Thyroid gland (tissue), 4 donors: ENCODE results near the gene NR2C2AP. TPM values are rescaled to one million over a fixed set of nuclear protein-coding genes. Genes with fewer than 3 reads are reported as not detected.

Source experiments
- DNase-seq, 2 donors: peaks; one replicate each; pipeline ENCODE4 v3.0.0-alpha.2; 2019
- H3K27ac ChIP-seq, 3 donors: fragments of 200-600 bp; sonication (generic); 1 replicate in 2 of 3; 2 replicates in 1 of 3; pipeline ENCODE4 v1.5.1; 2016 to 2019; ENCODE audit warnings: mild to moderate bottlenecking in 1 of 3, moderate library complexity in 1 of 3
- H3K27me3 ChIP-seq: fragments of 200-600 bp; sonication (generic); one replicate; pipeline ENCODE4 v1.5.1; 2019
- H3K36me3 ChIP-seq, 2 donors: fragments of 200-600 bp; sonication (generic); one replicate each; pipeline ENCODE4 v1.5.1; 2016 to 2019
- H3K4me1 ChIP-seq, 2 donors: fragments of 200-600 bp; sonication (generic); one replicate each; pipeline ENCODE4 v1.5.1; 2017 to 2019
- H3K4me3 ChIP-seq, 3 donors: fragments of 200-600 bp; sonication (generic); replicated peaks in 1 of 3; 1 replicate in 2 of 3; 2 replicates in 1 of 3; pipeline ENCODE4 v1.5.1; 2016; ENCODE audit warnings: mild to moderate bottlenecking in 1 of 3
- H3K9me3 ChIP-seq: fragments of 200-600 bp; sonication (generic); one replicate; pipeline ENCODE4 v1.5.1; 2017
- POLR2A ChIP-seq, 2 donors: fragments of 450-650 bp; IDR thresholded peaks; one replicate each; pipeline ENCODE4 v1.6.1; 2017; ENCODE audit warnings: antibody characterized with exemption in 2 of 2, mild to moderate bottlenecking in 2 of 2, moderate library complexity in 1 of 2
- WGBS, 2 donors: methylation state at CpG; one replicate each; pipeline ENCODE4 v1.1.5; 2017; 5-methylcytosine and 5-hydroxymethylcytosine counted together
- intact Hi-C: fragments of 100-400 bp; cut with DNase I; formaldehyde crosslinking; loops from one replicate; pipeline ENCODE4 v1.15.1; 2023
- total RNA-seq, 4 donors: library from RNA; depleted of rRNA; stranded (reverse); fragments of >200 nt; gene quantifications; one replicate each; pipeline ENCODE4 v1.2.3, GENCODE V29; 2016
- TF ChIP-seq, protein P1 (sequence below), 6 experiments: fragments of 200-600 bp in 3 of 6; fragments of 450-650 bp in 3 of 6; sonication (generic) in 3 of 6; IDR thresholded peaks; one replicate each; pipeline ENCODE4 v1.5.1; 2016 to 2019; ENCODE audit warnings: antibody characterized with exemption in 6 of 6, mild to moderate bottlenecking in 2 of 6, inconsistent platforms in 1 of 6, moderate library complexity in 1 of 6

Gene NR2C2AP, protein sequence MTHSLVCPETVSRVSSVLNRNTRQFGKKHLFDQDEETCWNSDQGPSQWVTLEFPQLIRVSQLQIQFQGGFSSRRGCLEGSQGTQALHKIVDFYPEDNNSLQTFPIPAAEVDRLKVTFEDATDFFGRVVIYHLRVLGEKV
- total RNA-seq = 10 to 100 TPM in 1 of 4 donors, 1 to 10 TPM in 3; 6.6 to 16.8 (median 7.6) TPM

DNA sequence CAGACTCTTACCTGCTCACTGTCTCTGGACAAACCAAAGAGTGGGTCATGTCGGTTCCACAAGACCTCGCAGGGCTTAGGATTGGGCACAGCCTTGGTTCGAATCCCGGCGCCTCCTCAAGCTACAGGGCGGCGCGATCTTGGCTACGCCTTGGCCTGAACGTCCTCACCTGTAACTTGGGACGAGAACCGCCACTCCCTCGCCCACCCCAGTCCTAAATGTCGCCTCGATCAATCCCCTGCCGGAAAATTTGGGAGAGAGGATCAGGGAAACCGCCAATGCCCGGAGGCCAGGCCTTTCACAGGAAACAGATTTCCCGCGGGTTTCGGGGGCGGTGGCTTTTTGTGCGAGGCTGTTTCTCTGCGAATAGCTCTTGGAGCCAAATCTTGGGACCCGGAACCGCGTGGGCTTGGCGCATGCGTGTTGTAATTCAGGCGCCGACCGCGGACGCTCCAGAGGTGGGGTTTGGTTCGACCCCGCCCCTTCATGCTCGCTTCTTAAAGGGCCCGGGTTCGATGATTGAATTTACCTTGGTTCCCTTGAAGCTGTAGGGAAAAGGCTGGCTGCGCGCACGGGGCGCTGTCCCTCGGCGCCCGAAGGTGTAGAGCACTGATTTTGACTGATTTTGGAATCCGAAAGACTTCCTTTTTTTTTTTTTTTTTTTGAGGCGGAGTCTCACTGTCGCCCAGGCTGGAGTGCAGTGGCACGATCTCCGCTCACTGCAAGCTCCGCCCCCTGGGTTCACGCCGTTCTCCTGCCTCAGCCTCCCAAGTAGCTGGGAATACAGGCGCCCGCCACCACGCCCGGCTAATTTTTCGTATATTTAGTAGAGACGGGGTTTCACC lies at the start of gene NR2C2AP:
Gene NR2C2AP (minus strand): TSS at position 403 of the 845 bp plus-strand sequence. CDS start 354 bp downstream, at position 49.
- no peaks in the 10 kb centered on the region for H3K27me3 ChIP-seq
- peaks cover 8 to 20% of the 10 kb centered on the region in 2 donors for H3K36me3 ChIP-seq
- intact Hi-C loops = no loop called here
- peaks cover 8 to 22% of the 10 kb centered on the region in 2 donors for H3K4me1 ChIP-seq
- H3K27ac ChIP-seq = peak within 1 kb of the TSS; percentile 48 to 70 (median 58)
- DNase-seq = peak; percentile 92 to 93
- TF ChIP-seq, protein P1, sequence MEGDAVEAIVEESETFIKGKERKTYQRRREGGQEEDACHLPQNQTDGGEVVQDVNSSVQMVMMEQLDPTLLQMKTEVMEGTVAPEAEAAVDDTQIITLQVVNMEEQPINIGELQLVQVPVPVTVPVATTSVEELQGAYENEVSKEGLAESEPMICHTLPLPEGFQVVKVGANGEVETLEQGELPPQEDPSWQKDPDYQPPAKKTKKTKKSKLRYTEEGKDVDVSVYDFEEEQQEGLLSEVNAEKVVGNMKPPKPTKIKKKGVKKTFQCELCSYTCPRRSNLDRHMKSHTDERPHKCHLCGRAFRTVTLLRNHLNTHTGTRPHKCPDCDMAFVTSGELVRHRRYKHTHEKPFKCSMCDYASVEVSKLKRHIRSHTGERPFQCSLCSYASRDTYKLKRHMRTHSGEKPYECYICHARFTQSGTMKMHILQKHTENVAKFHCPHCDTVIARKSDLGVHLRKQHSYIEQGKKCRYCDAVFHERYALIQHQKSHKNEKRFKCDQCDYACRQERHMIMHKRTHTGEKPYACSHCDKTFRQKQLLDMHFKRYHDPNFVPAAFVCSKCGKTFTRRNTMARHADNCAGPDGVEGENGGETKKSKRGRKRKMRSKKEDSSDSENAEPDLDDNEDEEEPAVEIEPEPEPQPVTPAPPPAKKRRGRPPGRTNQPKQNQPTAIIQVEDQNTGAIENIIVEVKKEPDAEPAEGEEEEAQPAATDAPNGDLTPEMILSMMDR (IDR thresholded peaks at IDR 0.05) = peak in 1 of 6 experiments; percentile 18
- TF ChIP-seq POLR2A (IDR thresholded peaks at IDR 0.05) = peak in 1 of 2 donors; percentile 24
- H3K4me3 ChIP-seq = peak within 1 kb of the TSS; percentile 52 to 65 (median 60)
- WGBS, 2 donors = 7 to 14% methylated on average over 36 to 59 of the region's 60 CpGs
- H3K9me3 ChIP-seq = no peaks in the 10 kb centered on the region

DNA sequence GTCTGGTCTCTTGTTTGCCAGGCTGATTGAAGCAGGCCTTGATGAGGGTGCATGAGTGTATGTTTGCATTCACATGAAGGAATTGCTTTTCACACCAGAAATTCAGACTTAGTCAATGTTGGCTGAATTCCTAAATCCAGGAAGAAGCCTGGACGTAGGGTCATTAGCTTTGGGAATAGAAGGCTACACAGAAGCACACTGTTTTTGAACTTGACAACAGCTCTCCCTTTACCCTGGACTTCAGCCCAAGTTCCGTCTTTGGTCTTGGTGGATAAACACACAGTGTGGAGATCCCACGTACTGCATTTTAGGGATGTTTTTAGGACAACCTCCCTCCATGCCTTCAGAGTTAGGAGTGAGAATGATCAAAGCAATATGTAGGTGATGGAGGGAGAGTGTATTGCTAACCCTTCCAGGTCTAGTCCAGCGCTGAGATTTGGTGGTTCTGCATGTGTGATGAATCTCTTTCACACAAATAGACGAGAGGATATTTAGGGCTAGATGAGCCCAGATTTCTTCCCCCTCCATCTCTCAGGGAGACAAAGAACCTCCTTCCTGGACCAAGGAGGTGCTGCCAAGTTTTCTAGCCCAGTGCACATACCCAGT lies 47.1 kb upstream of the NR2C2AP start:
- no peak for DNase-seq
- Histone ChIP-seq H3K4me3 (no peak overlapping the region), H3K27ac (no peak overlapping the region), H3K4me1 (no peaks in the 10 kb centered on the region), H3K9me3 (no peaks in the 10 kb centered on the region), H3K27me3 (no peaks in the 10 kb centered on the region), H3K36me3 (no peaks in the 10 kb centered on the region)
- WGBS, 2 donors = 54 to 57% methylated on average over 5 of the region's 5 CpGs
- TF ChIP-seq POLR2A (IDR thresholded peaks at IDR 0.05) = no peak
- TF ChIP-seq, protein P1 (IDR thresholded peaks at IDR 0.05) = no peak
- intact Hi-C loops = no loop called here

DNA sequence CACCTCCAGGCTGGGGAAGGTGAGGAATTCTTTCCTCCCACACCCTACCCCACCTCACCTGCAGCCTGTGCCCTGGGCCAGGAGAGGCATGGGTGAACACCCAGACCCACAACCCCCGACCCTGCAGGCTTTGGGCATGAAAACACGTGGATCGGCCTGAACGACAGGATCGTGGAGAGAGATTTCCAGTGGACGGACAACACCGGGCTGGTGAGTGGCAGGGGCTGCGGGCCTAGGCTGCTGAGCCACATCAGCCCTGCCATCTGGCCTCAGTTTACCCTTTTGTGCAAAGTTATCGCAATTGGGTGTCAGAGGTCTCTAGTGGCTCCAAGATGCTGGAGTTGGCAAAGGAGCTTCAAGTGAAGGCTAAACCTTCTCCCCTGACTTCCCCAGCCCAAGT lies 37.3 kb upstream of the NR2C2AP start:
- Histone ChIP-seq H3K27ac (no peak overlapping the region), H3K4me3 (no peak overlapping the region), H3K4me1 (no peaks in the 10 kb centered on the region), H3K9me3 (no peaks in the 10 kb centered on the region), H3K36me3 (no peaks in the 10 kb centered on the region), H3K27me3 (no peaks in the 10 kb centered on the region)
- TF ChIP-seq, protein P1 (IDR thresholded peaks at IDR 0.05) = no peak
- no peak for TF ChIP-seq POLR2A (IDR thresholded peaks at IDR 0.05)
- no peak for DNase-seq
- intact Hi-C loops = no loop called here
- WGBS, 2 donors = 75 to 76% methylated on average over 6 to 9 of the region's 9 CpGs

DNA sequence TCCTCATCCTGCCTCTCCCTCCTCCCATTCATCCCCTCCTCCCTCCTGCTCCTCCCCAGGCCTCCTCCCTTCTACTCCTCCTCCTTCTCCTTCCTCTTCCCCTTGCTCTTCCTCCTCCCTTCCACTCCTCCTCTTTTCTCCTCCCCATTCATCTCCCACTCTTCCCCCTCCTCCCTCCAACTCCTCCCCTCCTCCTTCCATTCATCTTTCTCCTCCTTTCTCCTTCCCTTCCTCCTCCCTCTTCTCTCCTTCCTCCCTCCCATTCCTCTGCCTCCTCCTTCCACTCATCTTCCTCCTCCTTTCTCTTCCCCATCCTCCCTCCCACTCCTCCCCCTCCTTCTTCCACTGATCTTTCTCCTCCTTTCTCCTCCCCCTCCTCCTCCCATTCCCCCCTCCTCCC lies 36.5 kb upstream of the NR2C2AP start:
- Histone ChIP-seq H3K4me1 (no peaks in the 10 kb centered on the region), H3K4me3 (no peak overlapping the region), H3K9me3 (no peaks in the 10 kb centered on the region), H3K27me3 (no peaks in the 10 kb centered on the region), H3K36me3 (no peaks in the 10 kb centered on the region), H3K27ac (no peak overlapping the region)
- intact Hi-C loops = no loop called here
- DNase-seq = no peak
- TF ChIP-seq POLR2A (IDR thresholded peaks at IDR 0.05) = no peak
- TF ChIP-seq, protein P1 (IDR thresholded peaks at IDR 0.05) = no peak
